MM.1S (cell line): ENCODE results near the gene SLC18B1.

Experiments used
- DNase-seq: peaks from one replicate; pipeline ENCODE4 v3.0.0-alpha.2; 2015
- H2AFZ ChIP-seq: fragments of 300-600 bp; sonication (generic); 2 replicates; pipeline ENCODE4 v1.6.0; 2016; ENCODE audit warnings: antibody characterized with exemption, low read length
- H3F3A ChIP-seq: fragments of 300-600 bp; sonication (generic); 2 replicates; pipeline ENCODE4 v1.6.1; 2016; ENCODE audit warnings: mild to moderate bottlenecking, antibody characterized with exemption, low read length, moderate library complexity, mixed read lengths; ENCODE audit not compliant: insufficient read depth
- H3K27ac ChIP-seq: fragments of 300-600 bp; sonication (generic); 2 replicates; pipeline ENCODE4 v1.5.1; 2016; ENCODE audit warnings: mild to moderate bottlenecking, low read length
- H3K27me3 ChIP-seq: fragments of 300-600 bp; sonication (generic); replicated peaks from 2 replicates; pipeline ENCODE4 v1.6.0; 2016; ENCODE audit warnings: low read length; ENCODE audit not compliant: insufficient read depth
- H3K36me3 ChIP-seq: fragments of 300-600 bp; sonication (generic); replicated peaks from 2 replicates; pipeline ENCODE4 v1.6.1; 2016; ENCODE audit warnings: mild to moderate bottlenecking, low read length, mixed read lengths; ENCODE audit not compliant: insufficient read depth
- H3K4me1 ChIP-seq: fragments of 300-600 bp; sonication (generic); 2 replicates; pipeline ENCODE4 v1.6.1; 2016; ENCODE audit warnings: low read length, mixed read lengths
- H3K4me2 ChIP-seq: fragments of 300-600 bp; sonication (generic); 2 replicates; pipeline ENCODE4 v1.6.0; 2016; ENCODE audit warnings: low read depth, low read length
- H3K4me3 ChIP-seq: fragments of 300-600 bp; sonication (generic); 2 replicates; pipeline ENCODE4 v1.5.1; 2016; ENCODE audit warnings: low read length, mixed read lengths
- H3K79me2 ChIP-seq: fragments of 300-600 bp; sonication (generic); 2 replicates; pipeline ENCODE4 v1.6.1; 2016; ENCODE audit warnings: mixed run types, low read length, mixed read lengths
- H3K9ac ChIP-seq: fragments of 300-600 bp; sonication (generic); 2 replicates; pipeline ENCODE4 v1.6.1; 2016; ENCODE audit warnings: low read length, mixed read lengths
- H3K9me2 ChIP-seq: fragments of 300-600 bp; sonication (generic); replicated peaks from 2 replicates; pipeline ENCODE4 v1.6.1; 2016; ENCODE audit warnings: mild to moderate bottlenecking, low read length, mixed read lengths; ENCODE audit not compliant: insufficient read depth
- H3K9me3 ChIP-seq: fragments of 300-600 bp; sonication (generic); replicated peaks from 2 replicates; pipeline ENCODE4 v1.6.1; 2016; ENCODE audit warnings: mild to moderate bottlenecking, low read length, mixed read lengths; ENCODE audit not compliant: insufficient read depth
- H4K20me1 ChIP-seq: fragments of 300-600 bp; sonication (generic); 2 replicates; pipeline ENCODE4 v1.6.1; 2016; ENCODE audit warnings: mild to moderate bottlenecking, low read length, moderate library complexity, mixed read lengths; ENCODE audit not compliant: insufficient read depth
- EZH2 ChIP-seq: fragments of 300-600 bp; sonication (generic); optimal IDR thresholded peaks from 2 replicates; pipeline ENCODE3; 2017; ENCODE audit warnings: low read depth, mild to moderate bottlenecking, antibody characterized with exemption, low read length, mixed read lengths
- EZH2phosphoT487 ChIP-seq: fragments of 300-600 bp; sonication (generic); IDR thresholded peaks from 2 replicates; pipeline ENCODE4 v1.6.1; 2018; ENCODE audit warnings: antibody characterized with exemption, low read length
- TF ChIP-seq, protein P1 (sequence below): fragments of 300-600 bp; sonication (generic); IDR thresholded peaks from 2 replicates; pipeline ENCODE4 v1.5.1; 2016; ENCODE audit warnings: antibody characterized with exemption, low read length, mixed read lengths

Gene SLC18B1

DNA sequence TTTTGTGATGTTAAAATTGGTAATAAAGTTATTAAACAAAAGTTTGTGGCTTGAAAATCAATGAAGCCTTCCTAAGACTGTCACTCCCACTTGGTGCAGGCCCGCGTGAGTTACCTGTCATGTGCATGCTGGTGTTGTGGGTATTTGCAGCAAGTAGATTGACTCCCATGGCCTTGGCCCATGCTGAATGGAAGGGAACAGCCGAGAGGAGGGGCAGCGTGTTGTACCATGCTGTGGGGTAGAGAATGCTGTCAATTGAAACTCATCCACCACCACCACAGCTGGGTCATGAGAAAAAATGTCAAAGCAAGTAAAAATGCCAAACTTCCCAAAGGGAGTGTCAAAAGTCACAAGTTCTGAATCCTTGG, 71.8 kb downstream of the SLC18B1 start:
- Histone ChIP-seq H3K9me3 (no peaks in the 10 kb centered on the region), H3K27ac (no peak overlapping the region), H3K4me1 (no peaks in the 10 kb centered on the region), H3K9me2 (no peaks in the 10 kb centered on the region), H3K27me3 (no peaks in the 10 kb centered on the region), H3F3A (no peaks in the 10 kb centered on the region), H3K4me3 (no peak overlapping the region), H3K9ac (no peak overlapping the region), H4K20me1 (no peaks in the 10 kb centered on the region), H3K36me3 (no peaks in the 10 kb centered on the region), H3K79me2 (no peaks in the 10 kb centered on the region), H3K4me2 (no peak overlapping the region), H2AFZ (no peak overlapping the region)
- no peak for DNase-seq
- TF ChIP-seq EZH2 (no peak), EZH2phosphoT487 (no peak)
- TF ChIP-seq, protein P1, sequence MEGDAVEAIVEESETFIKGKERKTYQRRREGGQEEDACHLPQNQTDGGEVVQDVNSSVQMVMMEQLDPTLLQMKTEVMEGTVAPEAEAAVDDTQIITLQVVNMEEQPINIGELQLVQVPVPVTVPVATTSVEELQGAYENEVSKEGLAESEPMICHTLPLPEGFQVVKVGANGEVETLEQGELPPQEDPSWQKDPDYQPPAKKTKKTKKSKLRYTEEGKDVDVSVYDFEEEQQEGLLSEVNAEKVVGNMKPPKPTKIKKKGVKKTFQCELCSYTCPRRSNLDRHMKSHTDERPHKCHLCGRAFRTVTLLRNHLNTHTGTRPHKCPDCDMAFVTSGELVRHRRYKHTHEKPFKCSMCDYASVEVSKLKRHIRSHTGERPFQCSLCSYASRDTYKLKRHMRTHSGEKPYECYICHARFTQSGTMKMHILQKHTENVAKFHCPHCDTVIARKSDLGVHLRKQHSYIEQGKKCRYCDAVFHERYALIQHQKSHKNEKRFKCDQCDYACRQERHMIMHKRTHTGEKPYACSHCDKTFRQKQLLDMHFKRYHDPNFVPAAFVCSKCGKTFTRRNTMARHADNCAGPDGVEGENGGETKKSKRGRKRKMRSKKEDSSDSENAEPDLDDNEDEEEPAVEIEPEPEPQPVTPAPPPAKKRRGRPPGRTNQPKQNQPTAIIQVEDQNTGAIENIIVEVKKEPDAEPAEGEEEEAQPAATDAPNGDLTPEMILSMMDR = no peak

DNA sequence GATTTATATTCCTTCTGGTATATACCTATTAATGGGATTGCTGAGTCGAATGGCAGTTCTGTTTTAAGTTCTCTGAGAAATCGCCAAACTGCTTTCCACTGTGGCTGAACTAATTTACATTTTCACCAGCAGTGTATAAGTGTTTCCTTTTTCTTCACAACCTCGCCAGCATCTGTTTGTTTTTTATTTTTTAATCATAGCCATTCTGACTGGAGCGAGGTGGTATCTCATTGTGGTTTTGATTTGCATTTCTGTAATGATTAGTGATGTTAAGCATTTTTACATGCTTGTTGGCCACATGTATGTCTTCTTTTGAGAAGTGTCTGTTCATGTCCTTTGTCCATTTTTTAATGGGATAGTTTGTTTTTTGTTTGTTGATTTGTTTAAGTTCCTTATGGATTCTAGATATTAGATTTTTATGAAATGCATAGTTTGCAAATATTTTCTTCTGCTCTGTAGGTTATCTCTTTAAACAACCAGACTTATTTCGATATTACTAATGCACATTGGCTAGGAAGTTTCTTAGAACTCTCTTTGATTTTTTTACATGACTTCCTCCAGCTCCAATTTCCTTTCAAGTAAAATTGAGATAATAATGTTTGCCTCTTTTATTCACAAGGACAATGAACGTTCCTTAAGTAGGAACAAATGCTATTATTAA, 72.4 kb downstream of the SLC18B1 start:
- Histone ChIP-seq H3K4me1 (no peaks in the 10 kb centered on the region), H3K27ac (no peak overlapping the region), H3K4me2 (no peak overlapping the region), H3K36me3 (no peaks in the 10 kb centered on the region), H3K9ac (no peak overlapping the region), H3K9me3 (no peaks in the 10 kb centered on the region), H3K4me3 (no peak overlapping the region), H3K79me2 (no peaks in the 10 kb centered on the region), H2AFZ (no peak overlapping the region), H3F3A (no peaks in the 10 kb centered on the region), H3K27me3 (no peaks in the 10 kb centered on the region), H3K9me2 (no peaks in the 10 kb centered on the region), H4K20me1 (no peaks in the 10 kb centered on the region)
- TF ChIP-seq EZH2 (no peak), EZH2phosphoT487 (no peak)
- TF ChIP-seq, protein P1 = no peak
- DNase-seq = no peak

DNA sequence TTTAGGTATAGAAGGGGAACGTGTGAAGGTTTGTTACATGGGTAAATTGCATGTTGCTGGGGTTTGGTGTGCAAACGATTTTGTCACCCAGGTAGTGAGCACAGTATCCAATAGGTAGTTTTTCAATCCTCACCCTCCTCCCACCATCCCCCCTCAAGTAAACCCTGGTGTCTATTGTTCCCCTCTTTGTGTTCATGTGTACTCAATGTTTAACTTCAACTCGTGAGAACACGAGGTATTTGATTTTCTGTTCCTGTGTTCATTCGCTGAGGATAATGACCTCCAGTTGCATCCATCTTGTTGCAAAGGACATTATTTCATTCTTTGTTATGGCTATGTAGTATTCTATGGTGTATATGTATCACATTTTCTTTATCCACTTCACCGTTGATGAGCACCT, 73.0 kb downstream of the SLC18B1 start:
- Histone ChIP-seq H3K36me3 (no peaks in the 10 kb centered on the region), H2AFZ (no peak overlapping the region), H3K9me2 (no peaks in the 10 kb centered on the region)

More for the DNA sequence above, 73.0 kb downstream of the SLC18B1 start:
- Histone ChIP-seq H3F3A (no peaks in the 10 kb centered on the region), H3K4me2 (no peak overlapping the region), H3K9me3 (no peaks in the 10 kb centered on the region), H3K79me2 (no peaks in the 10 kb centered on the region), H3K9ac (no peak overlapping the region), H4K20me1 (no peaks in the 10 kb centered on the region), H3K27ac (no peak overlapping the region), H3K27me3 (no peaks in the 10 kb centered on the region), H3K4me1 (no peaks in the 10 kb centered on the region), H3K4me3 (no peak overlapping the region)
- TF ChIP-seq EZH2 (no peak), EZH2phosphoT487 (no peak)
- TF ChIP-seq, protein P1 = no peak
- DNase-seq = no peak
